Neural cell (in vitro differentiated cells): ENCODE data around the gene AKR7A3. TPM values are rescaled to one million over a fixed set of nuclear protein-coding genes. Genes with fewer than 3 reads are reported as not detected.

Experiments used
- H2AFZ ChIP-seq: fragments of 200-600, 300-800 bp; sonication (generic), shearing (Covaris generic); 2 replicates; pipeline ENCODE4 v1.6.0; 2014; ENCODE audit warnings: low read depth, mild to moderate bottlenecking, antibody characterized with exemption, low read length, moderate library complexity
- H3F3A ChIP-seq: fragments of 200-600 bp; shearing (Covaris generic); 2 replicates; pipeline ENCODE4 v1.6.1; 2016; ENCODE audit warnings: mild to moderate bottlenecking, moderate library complexity, mixed read lengths, antibody characterized with exemption, low read length; ENCODE audit not compliant: insufficient read depth, poor library complexity, severe bottlenecking
- H3K27ac ChIP-seq: fragments of 200-600, 300-800 bp; sonication (generic), shearing (Covaris generic); 2 replicates; pipeline ENCODE4 v1.5.1; 2014; ENCODE audit warnings: mild to moderate bottlenecking, low read length, moderate library complexity
- H3K27me3 ChIP-seq: fragments of 300-800, 200-600 bp; sonication (generic), shearing (Covaris generic); 2 replicates; pipeline ENCODE4 v1.6.0; 2014; ENCODE audit warnings: mild to moderate bottlenecking, low read depth, low read length, moderate library complexity; ENCODE audit not compliant: insufficient read depth
- H3K36me3 ChIP-seq: fragments of 300-800, 200-600 bp; sonication (generic), shearing (Covaris generic); 2 replicates; pipeline ENCODE4 v1.5.1; 2014; ENCODE audit warnings: mild to moderate bottlenecking, antibody characterized with exemption, low read length, moderate library complexity; ENCODE audit not compliant: insufficient read depth
- H3K4me2 ChIP-seq: fragments of 300-800, 200-600 bp; sonication (generic), shearing (Covaris generic); 2 replicates; pipeline ENCODE4 v1.6.0; 2014; ENCODE audit warnings: mild to moderate bottlenecking, low read length
- H3K4me3 ChIP-seq: fragments of 300-800, 200-600 bp; sonication (generic), shearing (Covaris generic); 2 replicates; pipeline ENCODE4 v1.5.1; 2014; ENCODE audit warnings: mild to moderate bottlenecking, low read length, moderate library complexity
- H3K79me2 ChIP-seq: fragments of 200-600 bp; shearing (Covaris generic); replicated peaks from 2 replicates; pipeline ENCODE4 v1.6.0; 2014; ENCODE audit warnings: mild to moderate bottlenecking, low read length, moderate library complexity; ENCODE audit not compliant: insufficient read depth
- H3K9ac ChIP-seq: fragments of 300-800, 200-600 bp; sonication (generic), shearing (Covaris generic); 2 replicates; pipeline ENCODE4 v1.6.1; 2016; ENCODE audit warnings: mild to moderate bottlenecking, low read length, mixed read lengths
- H3K9me2 ChIP-seq: fragments of 200-600 bp; shearing (Covaris generic); 2 replicates; pipeline ENCODE4 v1.6.1; 2016; ENCODE audit warnings: mild to moderate bottlenecking, low read length, mixed read lengths; ENCODE audit not compliant: insufficient read depth
- H3K9me3 ChIP-seq: fragments of 200-600, 300-800 bp; sonication (generic), shearing (Covaris generic); 2 replicates; pipeline ENCODE4 v1.6.1; 2016; ENCODE audit warnings: mild to moderate bottlenecking, mixed run types, low read length, moderate library complexity, mixed read lengths
- H4K20me1 ChIP-seq: fragments of 200-600 bp; shearing (Covaris generic); 2 replicates; pipeline ENCODE4 v1.6.1; 2016; ENCODE audit warnings: mild to moderate bottlenecking, mixed run types; ENCODE audit not compliant: insufficient read depth
- CTCF ChIP-seq: fragments of 450-650 bp; IDR thresholded peaks from 2 replicates; pipeline ENCODE4 v1.5.1; 2014; ENCODE audit warnings: antibody characterized with exemption, mild to moderate bottlenecking, moderate library complexity; ENCODE audit not compliant: poor library complexity, severe bottlenecking
- EP300 ChIP-seq: fragments of 450-650 bp; conservative IDR thresholded peaks from 2 replicates; pipeline ENCODE4 v1.6.1; 2014; ENCODE audit warnings: antibody characterized with exemption, mild to moderate bottlenecking, moderate library complexity; ENCODE audit not compliant: poor library complexity, severe bottlenecking
- EZH2 ChIP-seq: fragments of 200-600, 300-800 bp; shearing (Covaris generic), sonication (generic); IDR thresholded peaks from 2 replicates; pipeline ENCODE4 v1.6.1; 2014; ENCODE audit warnings: antibody characterized with exemption, low read length, borderline replicate concordance, mild to moderate bottlenecking; ENCODE audit not compliant: insufficient read depth, poor library complexity, severe bottlenecking
- MXI1 ChIP-seq: fragments of 450-650 bp; conservative IDR thresholded peaks from 2 replicates; pipeline ENCODE4 v1.6.1; 2014; ENCODE audit warnings: antibody characterized with exemption, mild to moderate bottlenecking; ENCODE audit not compliant: poor library complexity, severe bottlenecking
- POLR2AphosphoS5 ChIP-seq: IDR thresholded peaks from 2 replicates; pipeline ENCODE4 v1.6.1; 2012
- RAD21 ChIP-seq: fragments of 450-650 bp; conservative IDR thresholded peaks from 2 replicates; pipeline ENCODE4 v1.6.1; 2014; ENCODE audit warnings: antibody characterized with exemption, mild to moderate bottlenecking, moderate library complexity
- REST ChIP-seq: IDR thresholded peaks from 2 replicates; pipeline ENCODE4 v1.6.1; 2012; ENCODE audit warnings: borderline replicate concordance
- SMC3 ChIP-seq: fragments of 450-650 bp; conservative IDR thresholded peaks from 2 replicates; pipeline ENCODE4 v1.6.1; 2014; ENCODE audit warnings: antibody characterized with exemption, mild to moderate bottlenecking, moderate library complexity; ENCODE audit not compliant: poor library complexity
- TAF1 ChIP-seq: IDR thresholded peaks from 2 replicates; pipeline ENCODE4 v1.6.1; 2012; ENCODE audit warnings: low read depth
- polyA plus RNA-seq: library from polyadenylated mRNA; depleted of rRNA; stranded (reverse); fragments of >200 nt; gene quantifications from 2 replicates; pipeline ENCODE4 v1.2.3, GENCODE V29; 2014

Gene AKR7A3
- polyA plus RNA-seq, 1 donor from 2014 or later = 2.9 TPM

- TF ChIP-seq MXI1 (no peak), SMC3 (no peak)
- Histone ChIP-seq H3K4me3 (no peak overlapping the region), H3K27me3 (no peaks in the 10 kb centered on the region)
Measured at GRCh38 chr1:19325958-19326747, 37.6 kb upstream of the AKR7A3 start.

GRCh38 chr1:19325368-19325957, 36.9 kb upstream of the AKR7A3 start:
- no peak overlapping the region for H2AFZ ChIP-seq
- no peaks in the 10 kb centered on the region for H3K36me3 ChIP-seq
- H3K27ac ChIP-seq = no peak overlapping the region
- no peaks in the 10 kb centered on the region for H3K79me2 ChIP-seq
- no peaks in the 10 kb centered on the region for H4K20me1 ChIP-seq
- no peak overlapping the region for H3K4me3 ChIP-seq
- no peaks in the 10 kb centered on the region for H3F3A ChIP-seq
- no peaks in the 10 kb centered on the region for H3K9me3 ChIP-seq
- H3K27me3 ChIP-seq = no peaks in the 10 kb centered on the region
- no peak overlapping the region for H3K4me2 ChIP-seq
- no peaks in the 10 kb centered on the region for H3K9me2 ChIP-seq
- TF ChIP-seq CTCF (no peak), POLR2AphosphoS5 (no peak), TAF1 (no peak)
- no peak overlapping the region for H3K9ac ChIP-seq

More at GRCh38 chr1:19325958-19326747, 37.6 kb upstream of the AKR7A3 start:
- Histone ChIP-seq H3F3A (no peaks in the 10 kb centered on the region), H2AFZ (no peak overlapping the region), H3K4me2 (no peak overlapping the region), H3K9ac (no peak overlapping the region), H4K20me1 (no peaks in the 10 kb centered on the region), H3K27ac (no peak overlapping the region), H3K9me2 (no peaks in the 10 kb centered on the region), H3K9me3 (no peaks in the 10 kb centered on the region), H3K79me2 (no peaks in the 10 kb centered on the region), H3K36me3 (no peaks in the 10 kb centered on the region)

- H3K4me3 ChIP-seq = no peak overlapping the region
- no peaks in the 10 kb centered on the region for H3K79me2 ChIP-seq
- no peak overlapping the region for H3K4me2 ChIP-seq
- H3K27me3 ChIP-seq = no peaks in the 10 kb centered on the region
- TF ChIP-seq CTCF (no peak), EZH2 (no peak), REST (no peak), RAD21 (no peak), TAF1 (no peak), POLR2AphosphoS5 (no peak), MXI1 (no peak), SMC3 (no peak), EP300 (no peak)
- H2AFZ ChIP-seq = no peak overlapping the region
- H3K36me3 ChIP-seq = no peaks in the 10 kb centered on the region
- no peak overlapping the region for H3K9ac ChIP-seq
- no peaks in the 10 kb centered on the region for H3K9me2 ChIP-seq
- H3F3A ChIP-seq = no peaks in the 10 kb centered on the region
- no peaks in the 10 kb centered on the region for H4K20me1 ChIP-seq
- no peak overlapping the region for H3K27ac ChIP-seq
- no peaks in the 10 kb centered on the region for H3K9me3 ChIP-seq
Measured at GRCh38 chr1:19324665-19324990, 36.1 kb upstream of the AKR7A3 start.
